Left colon (tissue), 2 donors: ENCODE measurements around the gene LDLRAD3. TPM values are rescaled to one million over a fixed set of nuclear protein-coding genes. Genes with fewer than 3 reads are reported as not detected.

Experiments used
- ATAC-seq: fragments of 200-7000 bp; cut with Tn5 transposase; one replicate; pipeline ENCODE4 v1.9.1; 2020; ENCODE audit warnings: mild to moderate bottlenecking, moderate library complexity
- DNase-seq, 2 donors: peaks; one replicate each; pipeline ENCODE4 v3.0.0-alpha.2; 2020
- intact Hi-C, 2 donors: fragments of 100-400 bp; cut with DNase I in 1 of 2; cut with micrococcal nuclease in 1 of 2; formaldehyde crosslinking; loops; one replicate each; pipeline versions ENCODE4 v1.11.2 to v1.14.0; 2022; cut with DNase I, micrococcal nuclease
- total RNA-seq, 2 donors: library from RNA; stranded (reverse); fragmentation: NEBNext Ultra II Directional; extraction: Animal tissue kit (Norgen Biotek cat#: 25700); gene quantifications; one replicate each; pipeline ENCODE4 v1.2.1, GENCODE V29; 2021
- donor health status: DM: no; HTN: no; CAD: no.
- donor health status: DM: yes; HTN: yes; CAD: no.

Gene LDLRAD3
- total RNA-seq, 2 donors from 2014 or later, result 2.3 to 2.9 TPM

- ATAC-seq, result no peak
- DNase-seq, result no peak
Observed at GRCh38 chr11:35980686-35981390, 37.0 kb downstream of the LDLRAD3 start.

GRCh38 chr11:35981581-35981980, 37.7 kb downstream of the LDLRAD3 start:
- DNase-seq (no peak), ATAC-seq (no peak)
- intact Hi-C loops, result no loop called here

More at GRCh38 chr11:35980686-35981390, 37.0 kb downstream of the LDLRAD3 start:
- intact Hi-C loops, result no loop called here

GRCh38 chr11:35982061-35982460, 38.2 kb downstream of the LDLRAD3 start:
- intact Hi-C loops, result no loop called here
- no peak for DNase-seq
- ATAC-seq, result no peak

- intact Hi-C loops, result no loop called here
- DNase-seq (no peak), ATAC-seq (no peak)
Observed at GRCh38 chr11:35983981-35984380, 40.1 kb downstream of the LDLRAD3 start.

- intact Hi-C loops, result no loop called here
- no peak for ATAC-seq
Observed at GRCh38 chr11:35986947-35987346, 43.1 kb downstream of the LDLRAD3 start.

DNA sequence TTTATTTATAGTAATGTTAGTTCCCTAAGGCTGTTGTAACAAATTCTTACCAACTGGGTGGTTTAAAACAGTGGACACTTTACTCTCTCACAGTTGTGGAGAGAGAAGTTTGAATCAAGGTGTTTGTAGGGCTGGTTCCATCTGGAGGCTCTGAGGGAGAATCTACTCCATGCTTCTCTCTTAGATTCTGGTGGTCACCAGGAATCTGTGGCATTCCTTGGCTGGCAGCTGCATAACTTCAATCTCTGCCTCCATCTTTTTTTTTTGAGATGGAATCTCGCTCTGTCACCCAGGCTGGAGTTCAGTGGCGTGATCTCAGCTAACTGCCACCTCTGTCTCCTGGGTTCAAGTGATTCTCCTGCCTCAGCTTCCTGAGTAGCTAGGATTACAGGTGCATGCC, 46.3 kb downstream of the LDLRAD3 start:
- no peak for ATAC-seq
- intact Hi-C loops, result no loop called here

More at GRCh38 chr11:35986947-35987346, 43.1 kb downstream of the LDLRAD3 start:
- no peak for DNase-seq

DNA sequence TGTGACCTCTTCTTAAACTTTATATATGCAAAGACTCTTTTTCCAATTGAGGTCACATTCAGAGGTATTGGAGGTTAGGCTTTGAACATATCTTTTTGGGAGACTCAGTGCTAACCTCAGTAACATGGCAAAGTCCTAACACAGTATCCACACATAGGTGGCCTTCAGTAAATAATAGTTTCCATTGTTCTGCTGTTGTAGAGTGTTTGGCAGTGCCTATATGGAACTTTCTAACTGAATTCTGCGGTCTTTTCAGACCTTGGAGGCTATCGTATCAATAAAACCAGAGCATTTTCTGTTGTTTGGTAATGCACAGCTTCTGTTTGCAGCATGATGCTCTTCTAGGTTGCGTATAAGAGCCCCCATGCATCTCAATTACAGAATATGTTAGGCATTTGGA, 47.0 kb downstream of the LDLRAD3 start:
- DNase-seq (no peak), ATAC-seq (no peak)
- intact Hi-C loops, result no loop called here

More for the DNA sequence above, 46.3 kb downstream of the LDLRAD3 start:
- no peak for DNase-seq

GRCh38 chr11:35992548-35992947, 48.7 kb downstream of the LDLRAD3 start:
- DNase-seq (no peak), ATAC-seq (no peak)
- intact Hi-C loops, result no loop called here

- DNase-seq, result no peak
- intact Hi-C loops, result no loop called here
- no peak for ATAC-seq
Observed at GRCh38 chr11:35994421-35994820, 50.6 kb downstream of the LDLRAD3 start.

DNA sequence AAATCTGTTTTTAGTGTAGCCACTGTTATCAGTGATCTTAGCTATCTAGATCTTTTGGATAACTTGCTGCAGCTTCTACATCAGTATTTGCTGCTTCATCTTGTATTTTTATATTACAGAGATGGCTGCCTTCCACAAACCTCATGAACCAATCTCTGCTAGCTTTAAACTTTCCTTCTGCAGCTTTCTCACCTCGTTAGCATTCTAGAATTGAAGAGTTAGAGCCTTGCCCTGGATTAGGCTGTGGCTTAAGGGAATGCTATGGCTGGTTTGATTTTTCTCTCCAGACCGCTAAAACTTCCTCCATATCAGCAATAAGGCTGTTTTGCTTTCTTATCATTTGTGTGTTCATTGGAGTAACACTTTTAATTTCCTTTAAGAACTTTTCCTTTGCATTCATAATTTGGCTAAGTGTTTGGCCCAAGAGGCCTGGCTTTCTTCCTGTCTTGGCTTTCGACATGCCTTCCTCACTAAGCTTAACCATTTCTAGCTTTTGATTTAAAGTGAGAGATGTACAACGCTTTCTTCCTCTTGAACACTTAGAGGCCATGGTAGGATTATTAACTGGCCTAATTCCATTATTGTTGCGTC, 51.9 kb downstream of the LDLRAD3 start:
- DNase-seq (no peak), ATAC-seq (no peak)
- intact Hi-C loops, result no loop called here

- intact Hi-C loops, result no loop called here
- ATAC-seq, result no peak
- no peak for DNase-seq
Observed at GRCh38 chr11:35997902-35998520, 54.1 kb downstream of the LDLRAD3 start.

DNA sequence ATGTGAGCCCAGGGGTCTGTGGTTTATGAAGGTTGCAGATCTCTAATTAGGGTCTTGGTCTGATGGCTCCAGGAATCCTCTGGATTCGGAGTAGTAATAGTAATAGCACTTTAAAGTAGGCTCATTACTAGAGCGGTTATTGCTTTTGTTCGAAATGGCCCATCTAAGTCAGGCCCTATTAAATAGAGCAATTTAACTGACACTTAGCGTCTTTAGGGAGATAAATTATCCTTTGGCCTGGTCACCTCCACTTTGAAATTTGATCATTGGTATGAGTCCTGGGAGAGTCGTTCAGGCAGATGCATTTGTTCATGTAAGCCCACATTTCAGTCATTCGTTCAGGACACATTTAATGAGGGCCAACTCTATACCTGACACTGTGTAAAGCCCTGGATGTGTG, 54.8 kb downstream of the LDLRAD3 start:
- DNase-seq, result no peak
- intact Hi-C loops, result no loop called here
- no peak for ATAC-seq

GRCh38 chr11:36000616-36001190, 56.8 kb downstream of the LDLRAD3 start:
- no peak for DNase-seq
- intact Hi-C loops, result no loop called here
- no peak for ATAC-seq

DNA sequence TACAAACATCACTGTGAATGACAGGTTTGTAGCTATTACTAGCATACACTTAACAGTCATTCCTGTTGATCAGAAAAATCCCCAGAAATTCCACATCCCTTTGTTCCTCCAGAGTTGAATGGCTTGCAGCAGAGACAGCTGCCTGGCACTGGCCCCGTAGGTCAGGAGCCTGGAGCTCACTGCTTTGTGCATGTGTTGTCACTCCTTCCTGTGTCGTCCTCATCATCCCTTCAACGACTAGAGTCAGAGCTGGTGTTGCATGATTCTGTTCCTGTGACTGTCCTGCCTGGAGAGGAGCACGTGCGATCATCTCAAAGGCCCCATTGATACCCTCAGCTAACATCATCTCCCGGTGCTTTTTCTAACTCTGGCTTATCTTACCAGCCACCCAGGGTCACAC, 58.3 kb downstream of the LDLRAD3 start:
- DNase-seq (no peak), ATAC-seq (no peak)
- intact Hi-C loops, result no loop called here

DNA sequence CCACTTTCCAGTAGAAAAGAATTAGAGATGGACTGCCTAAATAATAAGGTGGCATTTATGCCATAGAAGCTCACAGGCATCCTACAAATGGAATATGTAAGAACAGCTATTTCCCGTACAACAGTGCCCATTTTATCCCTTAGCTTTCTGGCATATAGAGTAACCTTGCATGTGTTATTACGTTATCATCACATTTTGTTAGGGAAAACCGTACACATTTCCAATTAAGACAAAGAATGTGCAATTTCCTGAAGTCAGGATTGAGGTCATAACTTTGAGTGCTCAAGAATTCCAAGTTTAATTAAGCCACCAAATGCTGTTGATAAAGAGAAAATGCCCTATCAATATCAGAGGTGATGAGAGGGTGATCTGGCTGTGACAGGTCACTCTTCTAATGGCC, 58.9 kb downstream of the LDLRAD3 start:
- ATAC-seq (no peak), DNase-seq (no peak)
- intact Hi-C loops, result no loop called here

DNA sequence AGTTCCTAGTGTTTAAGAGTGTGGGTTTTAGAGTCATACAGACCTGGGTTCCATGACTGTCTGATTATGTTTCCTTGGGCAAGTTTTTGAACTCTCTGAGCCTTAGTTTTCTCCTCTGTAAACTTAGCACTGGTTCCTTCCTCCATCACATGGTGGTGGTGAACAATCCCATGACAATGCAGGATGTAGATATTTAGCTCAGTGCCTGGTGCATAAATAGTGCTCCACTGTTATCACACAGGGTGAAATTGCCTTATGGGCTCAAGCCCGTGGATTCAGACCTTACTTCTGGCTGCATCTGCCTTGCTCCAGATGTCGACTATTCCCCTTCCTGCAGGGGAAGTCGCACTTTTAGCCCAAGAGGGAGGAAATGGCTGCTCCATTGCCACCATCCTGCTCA, 62.7 kb downstream of the LDLRAD3 start:
- intact Hi-C loops, result no loop called here
- ATAC-seq (no peak), DNase-seq (no peak)

DNA sequence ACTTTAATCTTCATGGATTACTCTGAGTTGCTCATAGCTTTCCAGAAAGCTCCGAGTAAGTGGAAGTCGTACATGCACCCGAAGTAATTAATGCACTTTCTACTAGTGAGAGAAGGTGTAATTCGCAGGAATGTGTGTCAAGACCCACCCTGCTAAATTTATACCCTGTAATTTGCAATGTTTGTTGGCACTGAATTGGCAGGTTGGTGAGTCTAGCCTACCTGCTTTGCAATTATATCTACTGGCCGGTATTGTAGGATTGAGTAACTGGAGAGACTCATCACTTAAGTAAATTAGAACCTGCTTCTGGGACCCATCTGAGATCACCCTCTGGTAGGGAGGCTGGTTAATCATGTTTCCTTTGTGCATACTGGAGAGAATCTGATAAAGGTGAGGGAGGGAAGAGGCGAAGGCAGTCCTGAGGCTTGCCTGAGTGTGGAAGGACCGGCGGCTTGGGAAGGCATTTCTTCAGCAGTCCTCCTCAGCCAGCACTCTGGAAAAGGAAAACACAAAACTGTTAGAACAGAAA, 63.3 kb downstream of the LDLRAD3 start:
- ATAC-seq (no peak), DNase-seq (no peak)
- intact Hi-C loops, result no loop called here

DNA sequence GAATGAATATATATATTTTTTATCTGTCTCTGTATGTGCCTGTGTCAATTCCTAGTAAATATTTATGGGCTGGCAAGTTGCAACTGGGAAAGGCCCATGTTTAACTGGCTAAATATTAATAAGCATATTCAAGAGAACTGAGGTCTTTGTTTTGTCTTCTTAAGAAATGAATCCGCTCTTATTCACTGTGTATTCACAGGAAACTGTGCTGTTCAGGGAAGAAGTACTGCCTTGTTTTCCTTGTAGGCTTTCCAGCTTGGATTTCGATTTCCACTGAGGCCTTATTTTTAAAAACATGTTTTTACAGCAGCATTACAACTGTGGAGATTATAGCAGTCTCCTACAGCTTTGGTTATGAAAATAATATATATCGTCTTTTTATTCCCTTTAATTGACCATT, 64.7 kb downstream of the LDLRAD3 start:
- intact Hi-C loops, result no loop called here
- DNase-seq, result no peak
- ATAC-seq, result no peak

GRCh38 chr11:36009473-36009872, 65.6 kb downstream of the LDLRAD3 start:
- intact Hi-C loops, result no loop called here
- no peak for DNase-seq

More at GRCh38 chr11:36009473-36009872, 65.6 kb downstream of the LDLRAD3 start:
- ATAC-seq, result no peak
